Activated CD4-positive, alpha-beta T cell treated with anti-CD3 and anti-CD28 coated beads, Interleukin-2, amount 10 ng/mL, durations not matched to agents 7 days and 5 days (primary cell): ENCODE data around the gene RGS7. TPM values are rescaled to one million over a fixed set of nuclear protein-coding genes. Genes with fewer than 3 reads are reported as not detected.
"Not testable (repeated sequence)": the region's sequence is repeated elsewhere in the genome, so short reads cannot be mapped to it uniquely, and the experiment has no call there.

Experiments used
- CTCF ChIA-PET: fragments of 350-600 bp; sonication (Branson Sonifier 250); formaldehyde crosslinking; loops from one replicate; lab custom pipeline; 2021; ENCODE audit warnings: antibody characterized with exemption; lab: Charles Lee
- POLR2A ChIA-PET: fragments of 350-600 bp; sonication (Branson Sonifier 250); formaldehyde crosslinking; loops from one replicate; lab custom pipeline; 2021; ENCODE audit warnings: antibody characterized with exemption; lab: Charles Lee
- DNase-seq: peaks from one replicate; pipeline ENCODE4 v3.0.0-alpha.2; 2020
- H3K27ac Mint-ChIP-seq: one replicate; pipeline ENCODE4 v1.8.0; 2021; ENCODE audit warnings: mild to moderate bottlenecking, moderate library complexity, mixed read lengths
- H3K27me3 Mint-ChIP-seq: one replicate; pipeline ENCODE4 v1.8.0; 2021; ENCODE audit warnings: mixed read lengths
- H3K36me3 Mint-ChIP-seq: one replicate; pipeline ENCODE4 v1.8.0; 2021; ENCODE audit warnings: low read depth, mixed read lengths
- H3K4me1 Mint-ChIP-seq: one replicate; pipeline ENCODE4 v1.8.0; 2021; ENCODE audit warnings: mixed read lengths
- H3K4me3 Mint-ChIP-seq: one replicate; pipeline ENCODE4 v1.8.0; 2021; ENCODE audit warnings: mild to moderate bottlenecking, moderate library complexity, mixed read lengths
- H3K9me3 Mint-ChIP-seq: one replicate; pipeline ENCODE4 v1.8.0; 2021; ENCODE audit warnings: mixed read lengths
- total RNA-seq, 2 experiments: library from RNA; stranded (reverse); gene quantifications; one replicate each; pipeline ENCODE4 v1.2.3, GENCODE V29; 2021

The RGS7 gene
- total RNA-seq, 2 experiments from 2014 or later: not detected

- Mint-ChIP-seq H3K36me3 (no peaks in the 10 kb centered on the region), H3K27ac (no peak overlapping the region), H3K27me3 (no peaks in the 10 kb centered on the region), H3K4me1 (no peaks in the 10 kb centered on the region), H3K9me3 (no peaks in the 10 kb centered on the region), H3K4me3 (no peak overlapping the region)
- ChIA-PET POLR2A (no interaction called here), CTCF (interaction anchor here (0.6 to 0.7 kb wide), 2 partner anchors 149 to 465 kb away, joined by 3 read pairs; no protein-coding TSS in a partner anchor)
- peak; percentile 40 for DNase-seq
Observed at GRCh38 chr1:241323514-241324195, 33.4 kb downstream of the RGS7 start.

GRCh38 chr1:241317676-241318075 lies 39.3 kb downstream of the RGS7 start:
- Mint-ChIP-seq H3K27ac (no peak overlapping the region), H3K4me1 (no peaks in the 10 kb centered on the region), H3K4me3 (no peak overlapping the region), H3K36me3 (no peaks in the 10 kb centered on the region), H3K27me3 (no peaks in the 10 kb centered on the region), H3K9me3 (no peaks in the 10 kb centered on the region)
- no peak for DNase-seq
- ChIA-PET POLR2A (no interaction called here), CTCF (interaction anchor here (0.6 kb wide), 1 partner anchor 64 kb away, joined by 3 read pairs; no protein-coding TSS in a partner anchor)

GRCh38 chr1:241316372-241316771 lies 40.6 kb downstream of the RGS7 start:
- Mint-ChIP-seq H3K36me3 (no peaks in the 10 kb centered on the region), H3K27ac (no peak overlapping the region), H3K27me3 (no peaks in the 10 kb centered on the region), H3K4me3 (no peak overlapping the region), H3K4me1 (no peaks in the 10 kb centered on the region), H3K9me3 (no peaks in the 10 kb centered on the region)
- ChIA-PET CTCF (no interaction called here), POLR2A (no interaction called here)
- DNase-seq: no peak

GRCh38 chr1:241311056-241311746 lies 45.8 kb downstream of the RGS7 start:
- Mint-ChIP-seq H3K4me1 (no peaks in the 10 kb centered on the region), H3K36me3 (no peaks in the 10 kb centered on the region), H3K27ac (no peak overlapping the region), H3K4me3 (no peak overlapping the region), H3K27me3 (no peaks in the 10 kb centered on the region), H3K9me3 (peaks cover 2% of the 10 kb centered on the region)
- ChIA-PET POLR2A (no interaction called here), CTCF (no interaction called here)
- no peak for DNase-seq

GRCh38 chr1:241310451-241310850 lies 46.6 kb downstream of the RGS7 start:
- peaks cover 2% of the 10 kb centered on the region for H3K9me3 Mint-ChIP-seq
- H3K4me3 Mint-ChIP-seq: no peak overlapping the region
- no peak for DNase-seq
- H3K27me3 Mint-ChIP-seq: no peaks in the 10 kb centered on the region
- H3K36me3 Mint-ChIP-seq: no peaks in the 10 kb centered on the region
- H3K4me1 Mint-ChIP-seq: no peaks in the 10 kb centered on the region
- ChIA-PET POLR2A (no interaction called here), CTCF (interaction anchor here (0.5 kb wide), 1 partner anchor 696 kb away, joined by 3 read pairs; no protein-coding TSS in a partner anchor)
- no peak overlapping the region for H3K27ac Mint-ChIP-seq

GRCh38 chr1:241309651-241310050 lies 47.4 kb downstream of the RGS7 start:
- H3K27me3 Mint-ChIP-seq: no peaks in the 10 kb centered on the region
- no peaks in the 10 kb centered on the region for H3K36me3 Mint-ChIP-seq
- H3K4me3 Mint-ChIP-seq: no peak overlapping the region
- no peak overlapping the region for H3K27ac Mint-ChIP-seq
- CTCF ChIA-PET: interaction anchor here (0.5 kb wide), 1 partner anchor 696 kb away, joined by 3 read pairs; no protein-coding TSS in a partner anchor
- POLR2A ChIA-PET: no interaction called here
- peaks cover 4% of the 10 kb centered on the region for H3K9me3 Mint-ChIP-seq
- H3K4me1 Mint-ChIP-seq: no peaks in the 10 kb centered on the region
- no peak for DNase-seq

GRCh38 chr1:241308471-241308870 lies 48.5 kb downstream of the RGS7 start:
- Mint-ChIP-seq H3K27me3 (no peaks in the 10 kb centered on the region), H3K4me3 (no peak overlapping the region), H3K27ac (no peak overlapping the region), H3K4me1 (no peaks in the 10 kb centered on the region), H3K9me3 (peaks cover 11% of the 10 kb centered on the region), H3K36me3 (no peaks in the 10 kb centered on the region)
- CTCF ChIA-PET: no interaction called here
- no peak for DNase-seq
- POLR2A ChIA-PET: no interaction called here

- no peaks in the 10 kb centered on the region for H3K27me3 Mint-ChIP-seq
- H3K4me1 Mint-ChIP-seq: no peaks in the 10 kb centered on the region
- DNase-seq: no peak
- CTCF ChIA-PET: no interaction called here
- H3K4me3 Mint-ChIP-seq: no peak overlapping the region
- POLR2A ChIA-PET: no interaction called here
- no peaks in the 10 kb centered on the region for H3K36me3 Mint-ChIP-seq
- H3K9me3 Mint-ChIP-seq: peaks cover 11% of the 10 kb centered on the region
- H3K27ac Mint-ChIP-seq: no peak overlapping the region
Observed at GRCh38 chr1:241308011-241308410, 49.0 kb downstream of the RGS7 start.

GRCh38 chr1:241306125-241306790 lies 50.7 kb downstream of the RGS7 start:
- H3K27me3 Mint-ChIP-seq: no peaks in the 10 kb centered on the region
- ChIA-PET CTCF (no interaction called here), POLR2A (no interaction called here)
- DNase-seq: no peak
- H3K4me3 Mint-ChIP-seq: no peak overlapping the region
- H3K27ac Mint-ChIP-seq: no peak overlapping the region
- H3K36me3 Mint-ChIP-seq: no peaks in the 10 kb centered on the region
- peaks cover 11% of the 10 kb centered on the region for H3K9me3 Mint-ChIP-seq
- H3K4me1 Mint-ChIP-seq: no peaks in the 10 kb centered on the region

GRCh38 chr1:241302024-241302423 lies 55.0 kb downstream of the RGS7 start:
- H3K36me3 Mint-ChIP-seq, POLR2A ChIA-PET, H3K4me1 Mint-ChIP-seq, H3K27me3 Mint-ChIP-seq, H3K27ac Mint-ChIP-seq, DNase-seq, H3K9me3 Mint-ChIP-seq, CTCF ChIA-PET, H3K4me3 Mint-ChIP-seq: not testable (repeated sequence)

- Mint-ChIP-seq H3K4me3 (no peak overlapping the region), H3K36me3 (no peaks in the 10 kb centered on the region), H3K27ac (no peak overlapping the region), H3K9me3 (peaks cover 5% of the 10 kb centered on the region), H3K27me3 (no peaks in the 10 kb centered on the region), H3K4me1 (no peaks in the 10 kb centered on the region)
- CTCF ChIA-PET: no interaction called here
- DNase-seq: no peak
- POLR2A ChIA-PET: no interaction called here
Observed at GRCh38 chr1:241299347-241299746, 57.7 kb downstream of the RGS7 start.

- Mint-ChIP-seq H3K4me1 (no peaks in the 10 kb centered on the region), H3K27ac (no peak overlapping the region), H3K27me3 (no peaks in the 10 kb centered on the region), H3K36me3 (no peaks in the 10 kb centered on the region), H3K9me3 (peaks cover 2% of the 10 kb centered on the region), H3K4me3 (no peak overlapping the region)
- POLR2A ChIA-PET: no interaction called here
- DNase-seq: no peak
- CTCF ChIA-PET: no interaction called here
Observed at GRCh38 chr1:241292973-241293372, 64.0 kb downstream of the RGS7 start.

GRCh38 chr1:241291548-241291947 lies 65.5 kb downstream of the RGS7 start:
- H3K4me3 Mint-ChIP-seq, H3K4me1 Mint-ChIP-seq, H3K27me3 Mint-ChIP-seq, H3K36me3 Mint-ChIP-seq, CTCF ChIA-PET, DNase-seq, POLR2A ChIA-PET, H3K9me3 Mint-ChIP-seq, H3K27ac Mint-ChIP-seq: not testable (repeated sequence)
